Fibroblast of lung (primary cell): ENCODE results near the gene NBPF6. TPM values are rescaled to one million over a fixed set of nuclear protein-coding genes. Genes with fewer than 3 reads are reported as not detected.
"Not testable (repeated sequence)": the region's sequence is repeated elsewhere in the genome, so short reads cannot be mapped to it uniquely, and the experiment has no call there.

Source experiments
- DNase-seq, 2 donors: peaks; one replicate each; pipeline versions ENCODE4 v3.0.0 to v3.0.0-alpha.2; 2010; ENCODE audit warnings: low read depth in 2 of 2
- H2AFZ ChIP-seq: 2 replicates; pipeline ENCODE4 v1.5.1; 2012; ENCODE audit warnings: low read length, control low read depth, inconsistent platforms
- H3K27ac ChIP-seq: 2 replicates; pipeline ENCODE4 v1.5.1; 2011; ENCODE audit warnings: low read length, control low read depth; ENCODE audit not compliant: insufficient read depth
- H3K27me3 ChIP-seq: 2 replicates; pipeline ENCODE4 v1.5.1; 2011; ENCODE audit warnings: mild to moderate bottlenecking, low read length; ENCODE audit not compliant: control insufficient read depth, insufficient read depth
- H3K36me3 ChIP-seq: 2 replicates; pipeline ENCODE4 v1.5.1; 2011; ENCODE audit warnings: low read length; ENCODE audit not compliant: control insufficient read depth, insufficient read depth
- H3K4me1 ChIP-seq: 2 replicates; pipeline ENCODE4 v1.5.1; 2011; ENCODE audit warnings: low read length; ENCODE audit not compliant: control insufficient read depth, insufficient read depth; ENCODE audit errors: extremely low read depth
- H3K4me2 ChIP-seq: 2 replicates; pipeline ENCODE4 v1.5.1; 2011; ENCODE audit warnings: low read length, control low read depth; ENCODE audit not compliant: insufficient read depth; ENCODE audit errors: extremely low read depth
- H3K4me3 ChIP-seq, 4 experiments: fragments of 200-600 bp in 1 of 4; sonication (generic) in 1 of 4; replicated peaks in 1 of 4; 2 replicates each; pipeline ENCODE4 v1.5.1; 2011 to 2016; ENCODE audit warnings: low read length in 4 of 4, low read depth in 3 of 4, mild to moderate bottlenecking in 3 of 4, control low read depth in 2 of 4, inconsistent platforms in 1 of 4, mixed read lengths in 1 of 4; ENCODE audit not compliant: insufficient read depth in 1 of 4; ENCODE audit errors: control extremely low read depth in 1 of 4
- H3K79me2 ChIP-seq: 2 replicates; pipeline ENCODE4 v1.5.1; 2012; ENCODE audit warnings: mild to moderate bottlenecking, low read length, inconsistent platforms; ENCODE audit not compliant: control insufficient read depth, insufficient read depth
- H3K9ac ChIP-seq: 2 replicates; pipeline ENCODE4 v1.5.1; 2011; ENCODE audit warnings: mild to moderate bottlenecking, low read length, control low read depth; ENCODE audit not compliant: insufficient read depth
- H3K9me3 ChIP-seq: 2 replicates; pipeline ENCODE4 v1.5.1; 2012; ENCODE audit warnings: low read depth, low read length; ENCODE audit not compliant: control insufficient read depth, insufficient read depth
- H4K20me1 ChIP-seq: 2 replicates; pipeline ENCODE4 v1.5.1; 2011; ENCODE audit warnings: low read length; ENCODE audit not compliant: control insufficient read depth, insufficient read depth; ENCODE audit errors: extremely low read depth
- polyA plus RNA-seq, 2 donors: library from polyadenylated mRNA; depleted of rRNA in 1 of 2; stranded (reverse) in 1 of 2; unstranded in 1 of 2; fragments of >200 nt; gene quantifications; 2 replicates each; pipeline ENCODE4 v1.2.1, GENCODE V29; 2011 to 2012; ENCODE audit warnings: missing spikeins in 1 of 2
- total RNA-seq: library from RNA; depleted of rRNA; stranded (reverse); fragments of >200 nt; gene quantifications from 2 replicates; pipeline ENCODE4 v1.2.1, GENCODE V29; 2014

The NBPF6 gene
- total and polyA plus RNA-seq, 2 donors (not counting 1 experiment from before 2014, with no cell fraction given) = 0.03 TPM; not detected in 1

GRCh38 chr1:108433404-108433803 lies 16.7 kb upstream of the NBPF6 start:
- not testable (repeated sequence) for H3K4me1 ChIP-seq, H3K4me2 ChIP-seq, H3K36me3 ChIP-seq, H3K27me3 ChIP-seq, H3K79me2 ChIP-seq, H2AFZ ChIP-seq, H4K20me1 ChIP-seq, H3K9me3 ChIP-seq, DNase-seq, H3K9ac ChIP-seq, H3K27ac ChIP-seq, H3K4me3 ChIP-seq

- H4K20me1 ChIP-seq, H3K4me1 ChIP-seq, H3K27ac ChIP-seq, H3K27me3 ChIP-seq, H2AFZ ChIP-seq, H3K9me3 ChIP-seq, H3K4me2 ChIP-seq, H3K4me3 ChIP-seq, DNase-seq, H3K36me3 ChIP-seq, H3K9ac ChIP-seq, H3K79me2 ChIP-seq: not testable (repeated sequence)
Measured at GRCh38 chr1:108438536-108438935, 11.6 kb upstream of the NBPF6 start.

- not testable (repeated sequence) for H3K9me3 ChIP-seq, H3K9ac ChIP-seq, H3K36me3 ChIP-seq, H3K4me3 ChIP-seq, H3K27ac ChIP-seq, H3K79me2 ChIP-seq, H3K4me1 ChIP-seq, H2AFZ ChIP-seq, H3K27me3 ChIP-seq, H4K20me1 ChIP-seq, H3K4me2 ChIP-seq, DNase-seq
Measured at GRCh38 chr1:108454521-108454920, 4.4 kb downstream of the NBPF6 start.

- not testable (repeated sequence) for H3K4me3 ChIP-seq, H3K9me3 ChIP-seq, H3K36me3 ChIP-seq, H2AFZ ChIP-seq, H3K4me2 ChIP-seq, H3K27me3 ChIP-seq, H3K27ac ChIP-seq, H3K4me1 ChIP-seq, H3K9ac ChIP-seq, DNase-seq, H3K79me2 ChIP-seq, H4K20me1 ChIP-seq
Measured at GRCh38 chr1:108458661-108459060, 8.5 kb downstream of the NBPF6 start.

- H3K27me3 ChIP-seq, H4K20me1 ChIP-seq, H3K4me2 ChIP-seq, H3K36me3 ChIP-seq, H2AFZ ChIP-seq, H3K4me3 ChIP-seq, DNase-seq, H3K79me2 ChIP-seq, H3K9me3 ChIP-seq, H3K27ac ChIP-seq, H3K9ac ChIP-seq, H3K4me1 ChIP-seq: not testable (repeated sequence)
Measured at GRCh38 chr1:108461758-108462157, 11.6 kb downstream of the NBPF6 start.

GRCh38 chr1:108463962-108464361 lies 13.8 kb downstream of the NBPF6 start:
- H3K4me3 ChIP-seq, H2AFZ ChIP-seq, H3K9me3 ChIP-seq, H3K9ac ChIP-seq, H3K79me2 ChIP-seq, H3K4me1 ChIP-seq, H3K4me2 ChIP-seq, H3K27ac ChIP-seq, H3K36me3 ChIP-seq, H4K20me1 ChIP-seq, H3K27me3 ChIP-seq, DNase-seq: not testable (repeated sequence)

GRCh38 chr1:108466166-108466565 lies 16.0 kb downstream of the NBPF6 start:
- not testable (repeated sequence) for H2AFZ ChIP-seq, H3K27me3 ChIP-seq, H3K79me2 ChIP-seq, H3K9me3 ChIP-seq, H3K9ac ChIP-seq, H3K36me3 ChIP-seq, H3K4me1 ChIP-seq, H4K20me1 ChIP-seq, H3K4me2 ChIP-seq, H3K27ac ChIP-seq, DNase-seq, H3K4me3 ChIP-seq
